ENCODE measurements around the gene CD226.

CD226 gene

DNA sequence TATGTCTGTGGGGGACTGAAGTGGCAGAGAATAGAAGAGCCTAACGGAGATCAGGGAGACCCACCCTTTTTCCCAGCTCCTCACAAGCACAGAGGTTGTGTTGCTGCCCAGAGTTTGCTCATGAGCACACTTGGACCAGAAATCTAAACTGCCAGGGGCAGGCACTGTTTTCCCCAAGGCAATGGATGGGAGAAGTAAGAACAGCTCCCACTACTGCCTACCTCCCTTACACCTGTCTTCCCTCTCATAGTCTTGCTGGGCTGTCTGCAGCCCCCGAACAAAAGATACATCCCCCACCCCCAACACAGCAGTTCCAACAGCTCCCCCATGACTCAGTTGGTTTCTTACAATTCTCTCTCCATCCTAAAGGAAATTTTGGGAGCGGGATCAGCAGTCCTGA, 48.1 kb upstream of the CD226 start:
- POLR2A ChIA-PET, result no interaction called here

DNA sequence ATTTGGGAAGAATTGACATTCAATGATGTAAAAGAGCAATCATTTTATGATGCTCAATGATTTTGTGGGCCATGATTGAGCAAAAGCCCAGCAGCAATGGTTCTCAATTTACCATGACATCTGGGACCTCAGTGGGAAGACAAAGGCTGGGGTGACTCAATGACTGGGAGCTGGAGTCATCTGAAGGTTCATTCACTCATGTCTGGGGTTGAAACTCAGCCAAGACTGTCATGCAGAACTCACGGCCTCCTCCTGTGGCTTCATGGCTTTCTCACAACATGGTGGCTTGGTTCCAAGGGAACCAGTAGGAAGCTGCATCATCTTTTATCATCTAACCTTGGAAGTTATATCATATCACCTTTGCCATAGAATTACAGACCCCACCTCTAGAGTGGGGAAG, 45.1 kb upstream of the CD226 start:
- ChIA-PET POLR2A (no interaction called here), CTCF (no interaction called here)
- TF ChIP-seq ZFHX2 (tag by site-specific recombination; conservative IDR thresholded peaks at IDR 0.05) (no peak), SP3 (tag by site-specific recombination; IDR thresholded peaks at IDR 0.05) (no peak), ZNF138 (tag by site-specific recombination; IDR thresholded peaks at IDR 0.05; ENCODE audit: borderline replicate concordance) (no peak), ZNF2 (tag by site-specific recombination; IDR thresholded peaks at IDR 0.05) (no peak), ZNF768 (tag by site-specific recombination; IDR thresholded peaks at IDR 0.05) (no peak), ZNF529 (tag by site-specific recombination; IDR thresholded peaks at IDR 0.05; ENCODE audit: insufficient replicate concordance) (no peak), ZNF610 (tag by site-specific recombination; IDR thresholded peaks at IDR 0.05; ENCODE audit: borderline replicate concordance) (no peak)
- TF ChIP-seq, protein P1, sequence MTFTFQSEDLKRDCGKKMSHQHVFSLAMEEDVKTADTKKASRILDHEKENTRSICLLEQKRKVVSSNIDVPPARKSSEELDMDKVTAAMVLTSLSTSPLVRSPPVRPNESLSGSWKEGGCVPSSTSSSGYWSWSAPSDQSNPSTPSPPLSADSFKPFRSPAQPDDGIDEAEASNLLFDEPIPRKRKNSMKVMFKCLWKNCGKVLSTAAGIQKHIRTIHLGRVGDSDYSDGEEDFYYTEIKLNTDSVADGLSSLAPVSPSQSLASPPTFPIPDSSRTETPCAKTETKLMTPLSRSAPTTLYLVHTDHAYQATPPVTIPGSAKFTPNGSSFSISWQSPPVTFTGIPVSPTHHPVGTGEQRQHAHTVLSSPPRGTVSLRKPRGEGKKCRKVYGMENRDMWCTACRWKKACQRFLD (tag by site-specific recombination; IDR thresholded peaks at IDR 0.05), result no peak
- TF ChIP-seq, protein P2, sequence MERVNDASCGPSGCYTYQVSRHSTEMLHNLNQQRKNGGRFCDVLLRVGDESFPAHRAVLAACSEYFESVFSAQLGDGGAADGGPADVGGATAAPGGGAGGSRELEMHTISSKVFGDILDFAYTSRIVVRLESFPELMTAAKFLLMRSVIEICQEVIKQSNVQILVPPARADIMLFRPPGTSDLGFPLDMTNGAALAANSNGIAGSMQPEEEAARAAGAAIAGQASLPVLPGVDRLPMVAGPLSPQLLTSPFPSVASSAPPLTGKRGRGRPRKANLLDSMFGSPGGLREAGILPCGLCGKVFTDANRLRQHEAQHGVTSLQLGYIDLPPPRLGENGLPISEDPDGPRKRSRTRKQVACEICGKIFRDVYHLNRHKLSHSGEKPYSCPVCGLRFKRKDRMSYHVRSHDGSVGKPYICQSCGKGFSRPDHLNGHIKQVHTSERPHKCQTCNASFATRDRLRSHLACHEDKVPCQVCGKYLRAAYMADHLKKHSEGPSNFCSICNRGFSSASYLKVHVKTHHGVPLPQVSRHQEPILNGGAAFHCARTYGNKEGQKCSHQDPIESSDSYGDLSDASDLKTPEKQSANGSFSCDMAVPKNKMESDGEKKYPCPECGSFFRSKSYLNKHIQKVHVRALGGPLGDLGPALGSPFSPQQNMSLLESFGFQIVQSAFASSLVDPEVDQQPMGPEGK (tag by site-specific recombination; IDR thresholded peaks at IDR 0.05), result no peak
- TF ChIP-seq, protein P3, sequence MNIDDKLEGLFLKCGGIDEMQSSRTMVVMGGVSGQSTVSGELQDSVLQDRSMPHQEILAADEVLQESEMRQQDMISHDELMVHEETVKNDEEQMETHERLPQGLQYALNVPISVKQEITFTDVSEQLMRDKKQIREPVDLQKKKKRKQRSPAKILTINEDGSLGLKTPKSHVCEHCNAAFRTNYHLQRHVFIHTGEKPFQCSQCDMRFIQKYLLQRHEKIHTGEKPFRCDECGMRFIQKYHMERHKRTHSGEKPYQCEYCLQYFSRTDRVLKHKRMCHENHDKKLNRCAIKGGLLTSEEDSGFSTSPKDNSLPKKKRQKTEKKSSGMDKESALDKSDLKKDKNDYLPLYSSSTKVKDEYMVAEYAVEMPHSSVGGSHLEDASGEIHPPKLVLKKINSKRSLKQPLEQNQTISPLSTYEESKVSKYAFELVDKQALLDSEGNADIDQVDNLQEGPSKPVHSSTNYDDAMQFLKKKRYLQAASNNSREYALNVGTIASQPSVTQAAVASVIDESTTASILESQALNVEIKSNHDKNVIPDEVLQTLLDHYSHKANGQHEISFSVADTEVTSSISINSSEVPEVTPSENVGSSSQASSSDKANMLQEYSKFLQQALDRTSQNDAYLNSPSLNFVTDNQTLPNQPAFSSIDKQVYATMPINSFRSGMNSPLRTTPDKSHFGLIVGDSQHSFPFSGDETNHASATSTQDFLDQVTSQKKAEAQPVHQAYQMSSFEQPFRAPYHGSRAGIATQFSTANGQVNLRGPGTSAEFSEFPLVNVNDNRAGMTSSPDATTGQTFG (tag by site-specific recombination; IDR thresholded peaks at IDR 0.05; ENCODE audit: borderline replicate concordance), result no peak
- H3K4me1 ChIP-seq (ENCODE audit: control insufficient read depth, insufficient read depth, low read length), result no peaks in the 10 kb centered on the region
- no peaks in the 10 kb centered on the region for H3K36me3 ChIP-seq (ENCODE audit: control insufficient read depth in 2 of 2, insufficient read depth in 1 of 2, low read length in 2 of 2)
- no peak overlapping the region for H3K4me3 ChIP-seq (ENCODE audit: low read depth, low read length)
- no peaks in the 10 kb centered on the region for H3K9me3 ChIP-seq (ENCODE audit: control insufficient read depth, insufficient read depth, low read depth, low read length)
- no peak overlapping the region for H3K27ac ChIP-seq (ENCODE audit: extremely low read depth, low read depth, low read length)

More for the DNA sequence above, 48.1 kb upstream of the CD226 start:
- no peak overlapping the region for H3K4me3 ChIP-seq (ENCODE audit: low read depth, low read length)
- H3K4me1 ChIP-seq (ENCODE audit: control insufficient read depth, insufficient read depth, low read length), result no peaks in the 10 kb centered on the region
- CTCF ChIA-PET, result interaction anchor here (0.6 kb wide), 2 partner anchors 38 to 78 kb away, joined by 3 to 7 read pairs; no protein-coding TSS in a partner anchor
- H3K9me3 ChIP-seq (ENCODE audit: control insufficient read depth, insufficient read depth, low read depth, low read length), result no peaks in the 10 kb centered on the region
- H3K36me3 ChIP-seq (ENCODE audit: control insufficient read depth in 2 of 2, insufficient read depth in 1 of 2, low read length in 2 of 2), result no peaks in the 10 kb centered on the region
- H3K27ac ChIP-seq (ENCODE audit: extremely low read depth, low read depth, low read length), result no peak overlapping the region
- TF ChIP-seq ZNF16 (tag by site-specific recombination; IDR thresholded peaks at IDR 0.05; ENCODE audit: low read depth), result no peak
- no peak for TF ChIP-seq ZFHX2 (tag by site-specific recombination; conservative IDR thresholded peaks at IDR 0.05)
- TF ChIP-seq ZNF24 (tag by site-specific recombination; IDR thresholded peaks at IDR 0.05), result no peak

DNA sequence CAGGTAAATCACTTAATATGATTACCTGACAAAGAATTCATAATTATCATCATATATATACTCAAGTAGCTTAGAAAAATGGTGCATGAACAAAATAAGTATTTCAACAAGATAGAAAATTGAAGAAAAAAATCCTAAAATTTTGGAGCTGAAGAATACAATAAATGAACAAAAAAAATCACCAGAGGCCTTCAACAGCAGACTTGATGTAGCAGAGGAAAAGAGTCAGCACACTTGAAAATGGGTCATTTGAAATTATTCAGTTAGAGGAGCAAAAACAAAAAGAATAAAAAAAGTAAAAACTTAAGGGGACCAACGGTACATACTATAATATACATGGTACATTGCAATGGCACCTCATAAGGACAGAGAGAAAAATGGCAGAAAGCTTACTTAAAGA, 40.2 kb upstream of the CD226 start:
- POLR2A ChIA-PET, result no interaction called here
- H3K27ac ChIP-seq (ENCODE audit: extremely low read depth, low read depth, low read length), result no peak overlapping the region
- CTCF ChIA-PET, result interaction anchor here (0.7 kb wide), 1 partner anchor 536 kb away, joined by 4 read pairs; no protein-coding TSS in a partner anchor
- no peak overlapping the region for H3K4me3 ChIP-seq (ENCODE audit: low read depth, low read length)
- H3K36me3 ChIP-seq (ENCODE audit: control insufficient read depth in 2 of 2, insufficient read depth in 1 of 2, low read length in 2 of 2), result no peaks in the 10 kb centered on the region
- H3K9me3 ChIP-seq (ENCODE audit: control insufficient read depth, insufficient read depth, low read depth, low read length), result no peaks in the 10 kb centered on the region
- no peaks in the 10 kb centered on the region for H3K4me1 ChIP-seq (ENCODE audit: control insufficient read depth, insufficient read depth, low read length)
- TF ChIP-seq ZNF544 (tag by site-specific recombination; IDR thresholded peaks at IDR 0.05), result no peak
- TF ChIP-seq MEIS1 (CRISPR knock-in tag; IDR thresholded peaks at IDR 0.05; ENCODE audit: borderline replicate concordance), result no peak
- no peak for TF ChIP-seq REPIN1 (tag by site-specific recombination; IDR thresholded peaks at IDR 0.05; ENCODE audit: low read depth)
- TF ChIP-seq, protein P4, sequence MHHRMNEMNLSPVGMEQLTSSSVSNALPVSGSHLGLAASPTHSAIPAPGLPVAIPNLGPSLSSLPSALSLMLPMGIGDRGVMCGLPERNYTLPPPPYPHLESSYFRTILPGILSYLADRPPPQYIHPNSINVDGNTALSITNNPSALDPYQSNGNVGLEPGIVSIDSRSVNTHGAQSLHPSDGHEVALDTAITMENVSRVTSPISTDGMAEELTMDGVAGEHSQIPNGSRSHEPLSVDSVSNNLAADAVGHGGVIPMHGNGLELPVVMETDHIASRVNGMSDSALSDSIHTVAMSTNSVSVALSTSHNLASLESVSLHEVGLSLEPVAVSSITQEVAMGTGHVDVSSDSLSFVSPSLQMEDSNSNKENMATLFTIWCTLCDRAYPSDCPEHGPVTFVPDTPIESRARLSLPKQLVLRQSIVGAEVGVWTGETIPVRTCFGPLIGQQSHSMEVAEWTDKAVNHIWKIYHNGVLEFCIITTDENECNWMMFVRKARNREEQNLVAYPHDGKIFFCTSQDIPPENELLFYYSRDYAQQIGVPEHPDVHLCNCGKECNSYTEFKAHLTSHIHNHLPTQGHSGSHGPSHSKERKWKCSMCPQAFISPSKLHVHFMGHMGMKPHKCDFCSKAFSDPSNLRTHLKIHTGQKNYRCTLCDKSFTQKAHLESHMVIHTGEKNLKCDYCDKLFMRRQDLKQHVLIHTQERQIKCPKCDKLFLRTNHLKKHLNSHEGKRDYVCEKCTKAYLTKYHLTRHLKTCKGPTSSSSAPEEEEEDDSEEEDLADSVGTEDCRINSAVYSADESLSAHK (tag by site-specific recombination; IDR thresholded peaks at IDR 0.05), result no peak
- no peak for TF ChIP-seq ZNF19 (tag by site-specific recombination; IDR thresholded peaks at IDR 0.05; ENCODE audit: low read depth)
- TF ChIP-seq ZNF76 (tag by site-specific recombination; IDR thresholded peaks at IDR 0.05; ENCODE audit: borderline replicate concordance, low read depth), result no peak
- TF ChIP-seq SCRT1 (tag by site-specific recombination; IDR thresholded peaks at IDR 0.05; ENCODE audit: borderline replicate concordance), result no peak
- TF ChIP-seq ZFP37 (tag by site-specific recombination; IDR thresholded peaks at IDR 0.05), result no peak
- TF ChIP-seq ZNF596 (tag by site-specific recombination; IDR thresholded peaks at IDR 0.05), result no peak
- TF ChIP-seq, protein P5, sequence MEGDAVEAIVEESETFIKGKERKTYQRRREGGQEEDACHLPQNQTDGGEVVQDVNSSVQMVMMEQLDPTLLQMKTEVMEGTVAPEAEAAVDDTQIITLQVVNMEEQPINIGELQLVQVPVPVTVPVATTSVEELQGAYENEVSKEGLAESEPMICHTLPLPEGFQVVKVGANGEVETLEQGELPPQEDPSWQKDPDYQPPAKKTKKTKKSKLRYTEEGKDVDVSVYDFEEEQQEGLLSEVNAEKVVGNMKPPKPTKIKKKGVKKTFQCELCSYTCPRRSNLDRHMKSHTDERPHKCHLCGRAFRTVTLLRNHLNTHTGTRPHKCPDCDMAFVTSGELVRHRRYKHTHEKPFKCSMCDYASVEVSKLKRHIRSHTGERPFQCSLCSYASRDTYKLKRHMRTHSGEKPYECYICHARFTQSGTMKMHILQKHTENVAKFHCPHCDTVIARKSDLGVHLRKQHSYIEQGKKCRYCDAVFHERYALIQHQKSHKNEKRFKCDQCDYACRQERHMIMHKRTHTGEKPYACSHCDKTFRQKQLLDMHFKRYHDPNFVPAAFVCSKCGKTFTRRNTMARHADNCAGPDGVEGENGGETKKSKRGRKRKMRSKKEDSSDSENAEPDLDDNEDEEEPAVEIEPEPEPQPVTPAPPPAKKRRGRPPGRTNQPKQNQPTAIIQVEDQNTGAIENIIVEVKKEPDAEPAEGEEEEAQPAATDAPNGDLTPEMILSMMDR (tag by site-specific recombination; IDR thresholded peaks at IDR 0.05), result no peak
- no peak for TF ChIP-seq ZXDB (tag by site-specific recombination; IDR thresholded peaks at IDR 0.05)

All from HEK293 (cell line).